Upper lobe of left lung (tissue), 4 donors: Measurements from ENCODE around the gene SNU13.

ENCODE experiments used
- POLR2A ChIP-seq, 4 donors: fragments of 450-650 bp; IDR thresholded peaks; one replicate each; pipeline ENCODE4 v1.5.1; 2016 to 2017; ENCODE audit warnings: antibody characterized with exemption in 4 of 4, mild to moderate bottlenecking in 2 of 4
- POLR2AphosphoS5 ChIP-seq, 2 donors: sonication (generic); formaldehyde crosslinking; IDR thresholded peaks; one replicate each; pipeline ENCODE4 v1.5.1; 2017; ENCODE audit warnings: antibody characterized with exemption in 2 of 2

DNA sequence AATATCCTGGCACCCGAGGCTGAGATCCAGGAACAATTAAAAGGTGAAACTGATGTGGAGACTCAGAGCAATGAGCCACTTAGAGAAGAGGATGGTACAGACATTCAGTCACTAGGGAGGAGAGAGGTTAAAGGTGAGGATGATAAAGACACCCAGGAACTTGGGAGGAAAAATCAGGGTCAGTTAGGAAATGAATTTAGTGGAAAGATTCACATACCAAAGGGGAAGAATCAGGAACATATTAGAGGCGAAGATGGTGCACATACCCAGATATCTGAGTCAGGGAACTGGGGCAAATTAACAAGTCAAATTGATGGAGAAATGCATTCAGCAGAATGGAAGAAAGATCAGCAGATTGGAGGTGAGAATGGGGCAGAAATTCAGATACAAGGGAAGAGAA is 6.5 kb upstream of the SNU13 start:
- TF ChIP-seq POLR2AphosphoS5 (IDR thresholded peaks at IDR 0.05) (no peak), POLR2A (IDR thresholded peaks at IDR 0.05) (no peak)
